Motor neuron (in vitro differentiated cells): ENCODE measurements around the gene IL15RA. TPM values are rescaled to one million over a fixed set of nuclear protein-coding genes. Genes with fewer than 3 reads are reported as not detected.

Experiments used
- total RNA-seq, 8 experiments: library from RNA; unstranded; fragments of 300-600 nt; gene quantifications; 2 replicates each; pipeline versions ENCODE4 v1.2.3 to v1.2.4, GENCODE V29; 2022

Gene IL15RA
- total RNA-seq, 8 experiments from 2014 or later: 0.38 to 29.9 (median 0.64) TPM; not detected in 3

Other genes with a start within 250 kb of the IL15RA start
- 100 to 1,000 TPM; 192 to 361 (median 253) TPM for gene GDI2, start 164.1 kb downstream of the IL15RA start, total RNA-seq
- gene ANKRD16, start 87.7 kb downstream of the IL15RA start, total RNA-seq: 10 to 100 TPM in 1 of 8 experiments, 1 to 10 TPM in 7; 3.6 to 11.4 (median 6.4) TPM
- 100 to 1,000 TPM in 1 of 8 experiments, 10 to 100 TPM in 7; 20.3 to 118 (median 42.3) TPM for gene FBH1, start 87.3 kb downstream of the IL15RA start, total RNA-seq
- under 1 TPM in 3 of 8 experiments, not detected in 5; 0.09 to 0.66 (median 0.15) TPM for gene IL2RA, start 84.8 kb upstream of the IL15RA start, total RNA-seq
- gene RBM17, start 111.5 kb upstream of the IL15RA start, total RNA-seq: 100 to 1,000 TPM in 2 of 8 experiments, 10 to 100 TPM in 6; 29.2 to 128 (median 50.7) TPM
- gene PFKFB3, start 225.4 kb upstream of the IL15RA start, total RNA-seq: 10 to 100 TPM; 32.4 to 80.6 (median 46.6) TPM